ENCODE measurements around the gene LRRC56.

Gene LRRC56

GRCh38 chr11:520428-521176, 16.7 kb upstream of the LRRC56 start:
- DNase-seq (ENCODE audit: low read depth): no peak

- DNase-seq (ENCODE audit: low read depth): no peak
These were observed 16.1 kb upstream of the LRRC56 start for GRCh38 chr11:521177-521688.

- no peak for DNase-seq (ENCODE audit: low read depth)
These were observed 11.1 kb upstream of the LRRC56 start for GRCh38 chr11:526192-526591.

- DNase-seq (ENCODE audit: low read depth): no peak
These were observed 9.0 kb upstream of the LRRC56 start for GRCh38 chr11:528166-528814.

- no peak for DNase-seq (ENCODE audit: low read depth)
These were observed 8.3 kb upstream of the LRRC56 start for GRCh38 chr11:528815-529727.

- DNase-seq (ENCODE audit: low read depth): no peak
These were observed 7.5 kb upstream of the LRRC56 start for GRCh38 chr11:529728-530411.

GRCh38 chr11:530960-531831, 6.1 kb upstream of the LRRC56 start:
- no peak for DNase-seq (ENCODE audit: low read depth)

- DNase-seq (ENCODE audit: low read depth): no peak
These were observed 5.3 kb upstream of the LRRC56 start for GRCh38 chr11:531919-532526.

- no peak for DNase-seq (ENCODE audit: low read depth)
These were observed 4.8 kb upstream of the LRRC56 start for GRCh38 chr11:532527-532985.

- DNase-seq (ENCODE audit: low read depth): no peak
These were observed 4.2 kb upstream of the LRRC56 start for GRCh38 chr11:532986-533585.

- no peak for DNase-seq (ENCODE audit: low read depth)
These were observed 3.5 kb upstream of the LRRC56 start for GRCh38 chr11:533586-534395.

- no peak for DNase-seq (ENCODE audit: low read depth)
These were observed 2.7 kb upstream of the LRRC56 start for GRCh38 chr11:534396-535209.

- no peak for DNase-seq (ENCODE audit: low read depth)
These were observed 2.2 kb upstream of the LRRC56 start for GRCh38 chr11:535210-535518.

- DNase-seq (ENCODE audit: low read depth): peak; percentile 93
These were observed 1.5 kb upstream of the LRRC56 start, which contains the start of gene HRAS for GRCh38 chr11:535519-536454. Gene HRAS (minus strand): TSS chr11:535576.

- no peak for DNase-seq (ENCODE audit: low read depth)
These were observed 499 bp downstream of the LRRC56 start for GRCh38 chr11:537622-538430.

GRCh38 chr11:538431-539051, 1.2 kb downstream of the LRRC56 start:
- no peak for DNase-seq (ENCODE audit: low read depth)
